ENCODE results near the gene ROBO1.

DNA sequence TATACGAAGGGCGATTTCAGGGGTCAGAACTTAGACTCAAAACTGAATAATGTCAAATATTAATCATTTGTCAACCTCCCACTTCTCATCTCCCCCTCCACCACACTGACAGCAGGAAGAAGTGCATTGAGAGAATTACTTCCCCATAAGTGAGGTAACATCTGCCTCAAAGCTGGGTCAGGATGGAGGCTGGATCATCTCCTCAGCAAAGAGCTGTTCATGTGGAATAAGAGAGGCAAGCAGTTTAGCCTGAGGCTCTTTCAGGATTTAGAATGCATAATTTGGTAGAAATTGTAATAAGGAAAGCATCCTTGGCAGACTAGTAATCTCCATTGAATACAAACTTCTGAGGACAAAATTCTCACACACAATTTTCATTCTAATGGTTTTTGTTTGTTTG is 512.1 kb downstream of the ROBO1 start:
- TF ChIP-seq, protein P1, sequence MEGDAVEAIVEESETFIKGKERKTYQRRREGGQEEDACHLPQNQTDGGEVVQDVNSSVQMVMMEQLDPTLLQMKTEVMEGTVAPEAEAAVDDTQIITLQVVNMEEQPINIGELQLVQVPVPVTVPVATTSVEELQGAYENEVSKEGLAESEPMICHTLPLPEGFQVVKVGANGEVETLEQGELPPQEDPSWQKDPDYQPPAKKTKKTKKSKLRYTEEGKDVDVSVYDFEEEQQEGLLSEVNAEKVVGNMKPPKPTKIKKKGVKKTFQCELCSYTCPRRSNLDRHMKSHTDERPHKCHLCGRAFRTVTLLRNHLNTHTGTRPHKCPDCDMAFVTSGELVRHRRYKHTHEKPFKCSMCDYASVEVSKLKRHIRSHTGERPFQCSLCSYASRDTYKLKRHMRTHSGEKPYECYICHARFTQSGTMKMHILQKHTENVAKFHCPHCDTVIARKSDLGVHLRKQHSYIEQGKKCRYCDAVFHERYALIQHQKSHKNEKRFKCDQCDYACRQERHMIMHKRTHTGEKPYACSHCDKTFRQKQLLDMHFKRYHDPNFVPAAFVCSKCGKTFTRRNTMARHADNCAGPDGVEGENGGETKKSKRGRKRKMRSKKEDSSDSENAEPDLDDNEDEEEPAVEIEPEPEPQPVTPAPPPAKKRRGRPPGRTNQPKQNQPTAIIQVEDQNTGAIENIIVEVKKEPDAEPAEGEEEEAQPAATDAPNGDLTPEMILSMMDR (IDR thresholded peaks at IDR 0.05; ENCODE audit: low read depth, low read length, missing input control), result no peak
- TF ChIP-seq RAD21 (IDR thresholded peaks at IDR 0.05) (no peak), FOXA1 (IDR thresholded peaks at IDR 0.05) (no peak), MAX (IDR thresholded peaks at IDR 0.05) (no peak)
